Hepatocyte (in vitro differentiated cells): ENCODE measurements around the gene TFE3. TPM values are rescaled to one million over a fixed set of nuclear protein-coding genes. Genes with fewer than 3 reads are reported as not detected.
A peak's percentile ranks its signal among the peaks of the same experiment; 100 is the strongest.

Experiments used
- DNase-seq: peaks from one replicate; pipeline ENCODE4 v3.0.0-alpha.2; 2016; ENCODE audit warnings: low spot score
- H2AFZ ChIP-seq: fragments of 200-600 bp; sonication (generic); 2 replicates; pipeline ENCODE4 v1.6.0; 2016; ENCODE audit warnings: antibody characterized with exemption, mild to moderate bottlenecking
- H3K27ac ChIP-seq: fragments of 200-600 bp; sonication (generic); 2 replicates; pipeline ENCODE4 v1.5.1; 2016; ENCODE audit warnings: mild to moderate bottlenecking
- H3K27me3 ChIP-seq: fragments of 200-600 bp; sonication (generic); 2 replicates; pipeline ENCODE4 v1.6.1; 2016
- H3K36me3 ChIP-seq: fragments of 200-600 bp; sonication (generic); replicated peaks from 2 replicates; pipeline ENCODE4 v1.5.1; 2016; ENCODE audit warnings: low read depth; ENCODE audit not compliant: insufficient read depth
- H3K4me1 ChIP-seq: fragments of 200-600 bp; sonication (generic); 2 replicates; pipeline ENCODE4 v1.5.1; 2016; ENCODE audit warnings: mild to moderate bottlenecking, moderate library complexity; ENCODE audit not compliant: insufficient read depth
- H3K4me2 ChIP-seq: fragments of 200-600 bp; sonication (generic); 2 replicates; pipeline ENCODE4 v1.6.0; 2016
- H3K4me3 ChIP-seq: fragments of 200-600 bp; sonication (generic); 2 replicates; pipeline ENCODE4 v1.5.1; 2016; ENCODE audit warnings: mild to moderate bottlenecking
- H3K79me2 ChIP-seq: fragments of 200-600 bp; sonication (generic); 2 replicates; pipeline ENCODE4 v1.6.0; 2017; ENCODE audit warnings: mild to moderate bottlenecking
- H3K9me2 ChIP-seq: fragments of 200-600 bp; sonication (generic); replicated peaks from 2 replicates; pipeline ENCODE4 v1.6.0; 2017; ENCODE audit warnings: mild to moderate bottlenecking; ENCODE audit not compliant: insufficient read depth
- H3K9me3 ChIP-seq: fragments of 200-600 bp; sonication (generic); 2 replicates; pipeline ENCODE4 v1.5.1; 2016; ENCODE audit warnings: low read depth, mild to moderate bottlenecking
- H4K20me1 ChIP-seq: fragments of 200-600 bp; sonication (generic); 2 replicates; pipeline ENCODE4 v1.6.0; 2016; ENCODE audit warnings: mild to moderate bottlenecking; ENCODE audit not compliant: insufficient read depth, poor library complexity, severe bottlenecking
- EZH2 ChIP-seq: fragments of 200-600 bp; sonication (generic); IDR thresholded peaks from 2 replicates; pipeline ENCODE4 v1.6.1; 2016; ENCODE audit warnings: antibody characterized with exemption, mild to moderate bottlenecking, borderline replicate concordance
- EZH2phosphoT487 ChIP-seq: fragments of 200-600 bp; sonication (generic); IDR thresholded peaks from one replicate; pipeline ENCODE4 v1.6.1; 2018; ENCODE audit warnings: antibody characterized with exemption, mild to moderate bottlenecking, low read depth, moderate library complexity; ENCODE audit not compliant: unreplicated experiment, severe bottlenecking
- WGBS: methylation state at CpG from one replicate; pipeline ENCODE4 v1.1.6; 2016; ENCODE audit warnings: low lambda C conversion rate; ENCODE audit errors: missing lambda C conversion rate; 5-methylcytosine and 5-hydroxymethylcytosine counted together
- polyA plus RNA-seq: library from polyadenylated mRNA; unstranded; fragments of >200 nt; fragmentation: Nextera tagmentation; extraction: Ambion mirVana; gene quantifications from 2 replicates; pipeline ENCODE4 v1.2.1, GENCODE V29; 2016
- total RNA-seq: library from RNA; depleted of rRNA; stranded (reverse); fragments of >200 nt; gene quantifications from 2 replicates; pipeline ENCODE4 v1.2.3, GENCODE V29; 2014
- TF ChIP-seq, protein P1 (sequence below): fragments of 200-600 bp; sonication (generic); IDR thresholded peaks from 2 replicates; pipeline ENCODE4 v1.5.1; 2016; ENCODE audit warnings: antibody characterized with exemption, mild to moderate bottlenecking; ENCODE audit not compliant: poor library complexity

TFE3 gene
- total and polyA plus RNA-seq, 2 experiments from 2014 or later, result 38.3 to 59.8 TPM

DNA sequence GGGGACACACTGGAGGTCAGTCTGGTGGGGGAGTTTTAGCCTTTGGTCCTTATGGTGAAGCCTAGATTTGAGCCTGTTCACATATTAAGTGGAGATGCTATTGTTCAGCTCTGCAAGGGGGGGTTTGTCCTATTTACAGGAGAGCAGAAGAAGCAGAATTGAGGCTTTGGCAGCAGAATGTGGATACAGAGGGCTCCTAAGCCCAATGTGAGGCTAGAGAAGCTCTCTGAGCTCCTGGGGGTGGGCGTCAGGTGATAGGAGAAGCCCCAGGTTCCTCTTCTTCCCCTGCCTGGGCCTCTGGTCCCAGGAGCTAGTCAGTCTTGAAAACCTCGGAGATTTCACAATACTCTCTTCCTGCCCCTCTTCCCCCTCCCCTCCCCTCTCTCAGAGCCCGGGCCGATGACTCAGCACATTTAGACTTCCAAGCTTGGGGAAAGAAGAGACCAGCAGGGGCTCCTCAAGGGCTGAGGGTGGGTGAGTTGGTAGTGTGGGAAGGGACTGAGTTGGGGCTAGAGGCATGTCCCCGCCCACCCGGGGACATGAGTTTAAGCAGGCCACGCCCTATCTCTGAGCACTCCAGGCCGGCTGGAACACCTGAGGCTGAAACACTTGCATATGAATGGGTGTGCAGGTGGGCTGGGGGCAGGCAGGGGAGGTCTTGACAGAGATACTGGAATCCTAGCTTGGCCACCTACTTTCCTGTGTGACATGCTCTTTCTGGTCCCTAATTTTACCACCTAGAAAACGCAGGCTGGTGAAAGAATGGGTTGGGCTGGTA is 3.4 kb downstream of the TFE3 start:
- no peaks in the 10 kb centered on the region for H3K9me3 ChIP-seq
- H3K27ac ChIP-seq, result peak overlapping the region; percentile 99
- H4K20me1 ChIP-seq, result no peaks in the 10 kb centered on the region
- peak overlapping the region; percentile 80 for H3K4me2 ChIP-seq
- H3K36me3 ChIP-seq, result no peaks in the 10 kb centered on the region
- 50% methylated on average over 9 of the region's 9 CpGs for WGBS
- no peaks in the 10 kb centered on the region for H3K27me3 ChIP-seq
- no peak overlapping the region for H3K4me3 ChIP-seq
- H2AFZ ChIP-seq, result no peak overlapping the region
- peak; percentile 93 for DNase-seq
- peaks cover 37% of the 10 kb centered on the region for H3K79me2 ChIP-seq
- peaks cover 16% of the 10 kb centered on the region for H3K4me1 ChIP-seq
- TF ChIP-seq EZH2phosphoT487 (no peak), EZH2 (no peak)
- TF ChIP-seq, protein P1, sequence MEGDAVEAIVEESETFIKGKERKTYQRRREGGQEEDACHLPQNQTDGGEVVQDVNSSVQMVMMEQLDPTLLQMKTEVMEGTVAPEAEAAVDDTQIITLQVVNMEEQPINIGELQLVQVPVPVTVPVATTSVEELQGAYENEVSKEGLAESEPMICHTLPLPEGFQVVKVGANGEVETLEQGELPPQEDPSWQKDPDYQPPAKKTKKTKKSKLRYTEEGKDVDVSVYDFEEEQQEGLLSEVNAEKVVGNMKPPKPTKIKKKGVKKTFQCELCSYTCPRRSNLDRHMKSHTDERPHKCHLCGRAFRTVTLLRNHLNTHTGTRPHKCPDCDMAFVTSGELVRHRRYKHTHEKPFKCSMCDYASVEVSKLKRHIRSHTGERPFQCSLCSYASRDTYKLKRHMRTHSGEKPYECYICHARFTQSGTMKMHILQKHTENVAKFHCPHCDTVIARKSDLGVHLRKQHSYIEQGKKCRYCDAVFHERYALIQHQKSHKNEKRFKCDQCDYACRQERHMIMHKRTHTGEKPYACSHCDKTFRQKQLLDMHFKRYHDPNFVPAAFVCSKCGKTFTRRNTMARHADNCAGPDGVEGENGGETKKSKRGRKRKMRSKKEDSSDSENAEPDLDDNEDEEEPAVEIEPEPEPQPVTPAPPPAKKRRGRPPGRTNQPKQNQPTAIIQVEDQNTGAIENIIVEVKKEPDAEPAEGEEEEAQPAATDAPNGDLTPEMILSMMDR, result no peak
- no peaks in the 10 kb centered on the region for H3K9me2 ChIP-seq

DNA sequence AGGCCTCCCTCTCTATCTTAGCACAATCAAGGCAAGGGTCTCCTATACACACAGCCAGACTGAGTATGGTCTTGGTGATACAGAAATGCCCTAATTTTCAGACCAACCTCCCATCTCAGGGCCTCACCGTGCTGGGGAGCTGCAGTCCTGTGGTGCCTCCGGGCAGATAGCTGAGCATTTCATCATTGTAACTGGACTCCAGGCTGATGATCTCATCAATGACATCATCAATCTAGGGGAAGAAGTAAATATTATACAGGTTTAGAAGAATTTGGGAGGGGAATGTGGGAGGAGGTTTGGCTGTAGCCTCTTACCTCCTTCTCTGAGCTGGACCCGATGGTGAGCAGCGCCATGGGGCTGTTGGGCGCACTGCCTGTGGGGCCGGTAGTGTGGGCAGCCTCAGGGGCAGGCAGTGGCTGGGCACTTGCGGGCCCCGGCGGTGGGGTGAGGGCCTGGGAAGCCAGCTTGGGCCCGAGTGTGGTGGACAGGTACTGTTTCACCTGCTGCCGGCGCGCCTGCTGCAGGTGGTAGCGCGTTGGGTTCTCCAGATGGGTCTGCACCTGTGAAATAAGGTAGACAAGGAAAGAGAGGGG is 5.2 kb downstream of the TFE3 start:
- peak overlapping the region; percentile 34 for H3K27ac ChIP-seq
- H3K27me3 ChIP-seq, result no peaks in the 10 kb centered on the region
- no peaks in the 10 kb centered on the region for H4K20me1 ChIP-seq
- no peaks in the 10 kb centered on the region for H3K9me3 ChIP-seq
- no peak for DNase-seq
- no peak overlapping the region for H3K4me2 ChIP-seq
- H3K36me3 ChIP-seq, result no peaks in the 10 kb centered on the region
- 90% methylated on average over 15 of the region's 15 CpGs for WGBS
- TF ChIP-seq EZH2phosphoT487, result no peak
- TF ChIP-seq EZH2, result no peak
- TF ChIP-seq, protein P1, result no peak
- H2AFZ ChIP-seq, result no peak overlapping the region
- H3K9me2 ChIP-seq, result no peaks in the 10 kb centered on the region
- peaks cover 37% of the 10 kb centered on the region for H3K79me2 ChIP-seq
- no peak overlapping the region for H3K4me3 ChIP-seq
- peaks cover 13% of the 10 kb centered on the region for H3K4me1 ChIP-seq

DNA sequence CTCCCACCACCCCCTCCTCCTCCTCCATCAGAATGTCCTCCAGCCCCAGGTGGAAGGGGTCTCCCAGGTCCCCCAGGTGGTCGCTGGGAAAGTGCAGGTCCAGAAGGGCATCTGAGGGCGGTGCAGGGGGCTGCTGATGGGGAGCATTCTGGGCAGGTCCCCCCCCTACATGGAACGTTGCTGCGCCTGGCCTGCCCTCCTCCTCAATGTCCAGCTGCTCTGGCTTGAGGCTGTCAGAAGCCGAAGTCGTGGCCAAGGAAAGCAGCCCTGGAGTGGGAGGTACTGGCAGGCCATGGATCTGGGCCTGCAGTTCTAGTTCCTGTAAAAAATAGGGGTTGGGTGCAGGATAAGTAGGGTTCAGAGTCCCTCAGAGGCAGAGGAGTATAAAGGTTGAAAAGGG is 12.9 kb downstream of the TFE3 start:
- Histone ChIP-seq H3K4me2 (no peak overlapping the region), H3K27me3 (no peaks in the 10 kb centered on the region), H3K4me3 (no peak overlapping the region), H4K20me1 (no peaks in the 10 kb centered on the region), H3K27ac (peak overlapping the region; percentile 7), H3K36me3 (no peaks in the 10 kb centered on the region), H2AFZ (no peak overlapping the region), H3K79me2 (no peaks in the 10 kb centered on the region), H3K9me2 (no peaks in the 10 kb centered on the region), H3K4me1 (no peaks in the 10 kb centered on the region), H3K9me3 (no peaks in the 10 kb centered on the region)
- DNase-seq, result no peak
- TF ChIP-seq EZH2, result no peak
- 90% methylated on average over 6 of the region's 6 CpGs for WGBS

DNA sequence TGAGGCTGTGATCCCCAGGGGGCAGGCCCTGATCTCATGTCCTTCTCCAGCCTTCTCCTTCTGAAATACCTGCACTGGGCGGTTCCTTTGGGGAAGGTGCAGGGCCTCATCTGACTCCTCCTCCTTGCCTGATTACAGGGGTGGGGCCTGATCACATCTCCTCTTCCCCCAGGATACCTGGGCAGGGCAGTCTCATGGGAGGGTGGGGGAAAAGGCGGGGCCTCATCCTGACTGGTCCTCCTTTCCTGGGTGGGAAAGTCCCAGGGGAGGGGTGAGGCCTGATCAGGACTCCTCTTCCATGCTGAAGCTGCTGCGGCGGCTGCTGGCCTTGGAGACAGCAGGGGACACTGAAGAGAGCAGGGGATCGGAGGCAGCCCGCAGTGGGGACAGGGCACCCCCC is 13.3 kb downstream of the TFE3 start:
- no peaks in the 10 kb centered on the region for H4K20me1 ChIP-seq
- H3K79me2 ChIP-seq, result no peaks in the 10 kb centered on the region
- no peaks in the 10 kb centered on the region for H3K4me1 ChIP-seq
- no peaks in the 10 kb centered on the region for H3K9me3 ChIP-seq
- DNase-seq, result peak; percentile 55
- no peak overlapping the region for H3K4me2 ChIP-seq
- TF ChIP-seq, protein P1, result no peak
- no peaks in the 10 kb centered on the region for H3K9me2 ChIP-seq
- no peaks in the 10 kb centered on the region for H3K36me3 ChIP-seq
- H3K27ac ChIP-seq, result peak overlapping the region; percentile 7
- no peak overlapping the region for H3K4me3 ChIP-seq
- no peak overlapping the region for H2AFZ ChIP-seq
- 81% methylated on average over 3 of the region's 6 CpGs for WGBS
- no peaks in the 10 kb centered on the region for H3K27me3 ChIP-seq
